Measurements from ENCODE around the gene PRIM2.
"Not testable (repeated sequence)": the region's sequence is repeated elsewhere in the genome, so short reads cannot be mapped to it uniquely, and the experiment has no call there.

The PRIM2 gene

DNA sequence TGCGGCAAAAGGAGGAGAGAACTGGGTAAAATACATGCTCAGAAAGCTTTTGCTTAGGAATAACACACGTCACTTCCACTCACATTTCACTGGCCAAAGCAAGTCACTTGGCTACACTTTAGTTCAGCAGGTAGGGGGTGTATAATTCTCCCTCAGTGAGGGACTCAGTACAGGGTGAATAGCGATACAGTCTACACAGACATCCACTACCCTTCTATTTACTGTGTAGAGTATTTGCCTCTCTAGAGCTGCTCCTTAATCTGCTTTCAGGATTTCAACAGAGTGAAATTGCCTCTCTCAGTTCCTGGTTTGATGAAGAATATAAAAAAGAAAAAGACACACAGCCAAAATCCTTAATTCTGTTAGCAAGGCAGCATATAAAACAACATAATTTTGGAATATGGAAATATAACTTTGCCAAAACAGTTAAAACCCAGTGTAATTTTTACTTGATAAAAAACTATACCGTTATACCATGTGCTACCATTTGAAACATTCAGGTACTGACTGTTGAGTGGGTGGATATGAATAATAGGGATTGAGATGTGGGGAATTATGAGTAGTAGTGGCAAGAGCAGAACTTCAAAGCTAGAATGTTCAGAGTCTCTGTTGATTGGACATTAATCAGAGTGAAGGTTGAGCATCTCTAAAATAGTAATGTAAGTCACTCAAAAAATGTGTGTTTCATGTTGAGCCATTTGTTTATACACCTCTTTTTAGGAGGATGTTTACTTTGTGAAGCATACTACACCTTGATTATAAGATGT is 51.7 kb downstream of the PRIM2 start:
- not testable (repeated sequence) for DNase-seq

DNA sequence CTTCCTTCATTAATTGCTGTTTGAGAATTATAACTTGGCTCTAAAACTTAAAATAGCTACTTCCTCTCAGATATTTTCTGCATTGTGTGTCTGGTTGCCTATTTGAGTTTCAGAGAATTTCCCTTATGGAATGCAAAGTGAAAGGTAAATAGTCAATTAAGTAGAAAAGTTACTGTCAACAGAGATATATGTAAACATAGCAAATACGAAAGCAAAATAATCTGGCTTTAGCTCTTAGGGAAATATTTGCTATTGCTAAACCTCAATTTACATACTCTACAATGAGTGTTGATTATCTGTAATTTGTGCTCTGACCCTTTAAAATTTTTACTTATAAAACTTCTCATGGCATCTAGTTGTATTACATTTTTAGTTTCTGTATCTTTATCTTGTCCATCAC is 54.3 kb downstream of the PRIM2 start:
- not testable (repeated sequence) for DNase-seq

DNA sequence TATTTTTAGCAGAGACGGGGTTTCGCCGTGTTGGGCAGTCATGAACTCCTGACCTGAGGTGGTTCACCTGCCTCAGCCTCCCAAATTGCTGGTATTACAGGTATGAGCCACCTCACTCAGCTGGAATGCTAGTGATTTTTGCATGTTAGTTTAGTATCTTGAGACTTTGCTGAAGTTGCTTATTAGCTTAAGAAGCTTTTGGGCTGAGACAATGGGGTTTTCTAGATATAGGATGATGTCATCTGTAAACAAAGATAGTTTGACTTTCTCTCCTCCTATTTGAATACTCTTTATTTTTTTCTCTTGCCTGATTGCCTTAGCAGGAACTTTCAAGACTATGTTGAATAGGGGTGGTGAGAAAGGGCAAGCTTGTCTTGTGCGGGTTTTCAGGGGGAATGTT is 57.3 kb downstream of the PRIM2 start:
- not testable (repeated sequence) for DNase-seq

DNA sequence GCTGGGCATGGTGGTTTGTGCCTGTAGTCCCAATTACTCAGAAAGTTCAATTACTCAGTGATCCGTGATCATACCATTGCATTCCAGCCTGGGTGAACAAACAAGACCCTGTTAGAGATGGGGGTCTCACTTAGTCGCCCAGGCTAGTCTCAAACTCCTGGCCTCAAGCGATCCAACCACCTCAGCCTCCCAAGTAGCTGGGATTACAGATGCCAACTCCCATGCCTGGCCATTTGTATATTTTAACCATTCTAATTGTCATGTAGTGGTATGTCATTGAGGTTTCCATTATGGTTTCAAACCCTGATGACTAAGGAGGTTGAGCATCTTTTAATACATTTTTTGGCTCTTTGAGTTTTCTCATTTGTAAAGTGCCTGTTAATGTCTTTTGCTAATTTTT is 58.7 kb downstream of the PRIM2 start:
- not testable (repeated sequence) for DNase-seq

DNA sequence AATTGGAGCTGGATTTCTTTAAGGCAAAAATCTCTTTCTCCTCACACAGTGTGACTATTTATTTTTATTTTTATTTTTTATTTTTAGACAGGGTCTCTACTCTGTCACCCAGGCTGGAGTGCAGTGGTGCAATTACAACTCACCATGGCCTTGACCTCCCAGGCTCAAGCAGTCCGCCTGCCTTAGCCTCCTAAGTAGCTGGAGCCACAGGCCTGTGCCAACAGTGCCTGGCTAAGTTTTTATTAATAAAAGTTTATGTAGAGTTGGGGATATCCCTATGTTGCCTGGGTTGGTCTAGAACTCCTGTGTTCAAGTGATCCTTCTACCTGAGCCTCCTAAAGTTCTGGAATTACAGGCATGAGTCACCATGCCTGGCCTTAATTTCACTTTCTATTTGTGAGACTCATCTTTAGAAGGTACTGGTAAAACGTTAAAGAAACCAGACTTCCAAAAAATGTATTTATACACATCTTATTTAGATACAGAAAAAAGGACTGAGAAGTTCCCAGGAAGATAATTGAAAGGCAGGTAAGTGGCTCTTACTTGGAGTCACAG is 71.7 kb downstream of the PRIM2 start:
- not testable (repeated sequence) for DNase-seq

DNA sequence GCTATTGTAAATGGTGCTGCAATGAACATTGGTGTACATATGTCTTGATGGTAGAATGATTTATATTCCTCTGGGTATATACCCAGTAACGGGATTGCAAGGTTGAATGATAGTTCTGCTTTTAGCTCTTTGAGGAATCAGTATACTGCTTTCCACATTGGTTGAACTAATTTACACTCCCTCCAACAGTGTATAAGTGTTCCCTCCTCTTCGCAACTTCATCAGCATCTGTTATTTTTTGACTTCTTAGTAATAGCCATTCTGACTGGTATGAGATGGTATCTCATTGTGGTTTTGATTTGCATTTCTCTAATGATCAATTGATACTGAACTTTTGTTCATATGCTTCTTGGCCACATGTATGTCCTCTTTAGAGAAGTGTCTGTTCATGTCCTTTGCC is 73.4 kb downstream of the PRIM2 start:
- not testable (repeated sequence) for DNase-seq

DNA sequence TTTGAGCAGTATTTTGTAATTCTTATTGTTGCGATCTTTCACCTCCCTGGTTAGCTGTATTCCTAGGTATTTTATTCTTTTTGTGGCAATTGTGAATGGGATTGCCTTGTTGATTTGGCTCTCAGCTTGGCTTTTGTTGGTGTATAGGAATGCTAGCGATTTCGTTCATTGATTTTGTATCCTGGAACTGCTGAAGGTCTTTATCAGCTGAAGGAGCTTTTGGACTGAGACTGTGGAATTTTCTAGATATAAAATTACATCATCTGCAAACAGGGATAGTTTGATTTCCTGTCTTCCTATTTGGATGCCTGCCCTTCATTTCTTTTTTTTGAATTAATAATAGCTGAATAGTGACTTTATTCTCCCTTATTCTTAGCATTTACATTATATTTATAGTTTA is 74.6 kb downstream of the PRIM2 start:
- not testable (repeated sequence) for DNase-seq

DNA sequence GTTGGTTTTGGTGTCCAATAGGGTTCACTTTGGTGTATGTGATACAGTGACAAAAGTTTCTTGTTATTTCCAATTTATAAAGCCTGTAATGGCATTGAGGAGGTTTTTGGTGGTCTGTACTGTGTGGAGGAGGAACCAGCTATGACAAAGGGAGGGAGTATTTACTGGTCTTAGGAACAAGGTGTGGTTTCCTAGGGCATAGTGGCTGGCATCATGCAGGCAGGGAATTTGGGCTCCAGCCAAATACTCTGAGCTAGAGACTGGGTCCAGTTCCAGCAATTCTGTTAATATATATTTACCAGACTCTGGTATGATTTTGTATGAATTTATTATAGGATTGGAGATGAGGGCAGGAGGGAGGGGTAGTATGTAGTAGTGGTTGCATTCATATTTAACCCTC is 101.9 kb downstream of the PRIM2 start:
- DNase-seq, result not testable (repeated sequence)

DNA sequence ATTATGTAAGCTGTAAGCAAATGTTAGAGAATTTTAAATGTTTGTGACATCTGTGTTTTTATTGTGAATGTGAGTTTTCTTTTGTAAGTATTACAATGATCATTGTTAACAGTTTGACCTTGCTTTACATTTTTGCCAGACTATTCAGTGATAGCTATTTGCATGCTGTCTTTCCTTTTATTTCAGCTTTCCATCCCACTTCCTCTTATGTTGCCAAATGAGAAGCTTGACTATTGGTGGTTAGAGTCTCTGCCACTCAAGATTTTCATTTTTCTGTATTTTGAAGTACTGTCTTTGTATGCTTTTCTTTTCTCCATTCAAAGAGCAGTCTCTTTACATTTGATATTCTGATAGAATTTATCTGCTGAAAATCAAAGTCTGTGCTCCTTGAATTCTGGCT is 104.1 kb downstream of the PRIM2 start:
- no peak for DNase-seq

DNA sequence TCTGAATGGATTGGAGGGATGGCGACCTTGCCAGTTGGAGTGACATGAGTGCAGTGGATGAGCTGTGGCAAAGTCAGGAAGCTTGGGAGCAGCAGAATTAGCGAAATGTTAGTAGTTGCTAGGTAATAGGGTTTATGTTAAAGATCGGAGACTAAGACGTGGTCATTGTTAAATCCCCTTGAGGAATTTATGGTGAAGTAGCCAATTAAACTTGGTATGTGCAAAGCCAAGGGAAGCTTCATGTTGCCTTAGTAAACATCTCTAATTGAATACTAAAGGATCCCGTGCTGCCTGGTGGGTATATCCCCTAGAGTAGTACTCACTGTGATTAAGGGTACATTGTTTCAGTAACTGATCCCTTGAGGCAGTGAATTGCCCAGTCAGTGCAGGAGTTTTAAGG is 106.0 kb downstream of the PRIM2 start:
- DNase-seq, result no peak

DNA sequence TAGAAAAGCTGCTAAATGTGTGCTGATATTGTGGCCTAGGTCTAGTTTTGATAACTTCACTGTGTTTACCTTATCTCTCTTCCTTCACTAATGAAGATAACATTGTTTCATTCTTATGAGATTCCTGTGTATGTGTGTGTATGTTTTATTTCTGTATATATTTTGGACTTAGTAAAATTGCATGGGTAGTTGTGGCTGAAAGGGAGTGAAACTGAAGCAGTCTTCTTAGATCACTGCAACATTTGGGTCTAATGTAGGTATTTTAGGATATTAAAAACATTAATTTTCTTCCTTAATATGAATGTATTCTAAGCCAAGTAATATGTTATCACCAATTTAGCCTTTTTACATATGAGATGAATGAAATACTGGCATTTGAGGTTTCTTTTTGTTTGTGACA is 114.3 kb downstream of the PRIM2 start:
- DNase-seq, result not testable (repeated sequence)

DNA sequence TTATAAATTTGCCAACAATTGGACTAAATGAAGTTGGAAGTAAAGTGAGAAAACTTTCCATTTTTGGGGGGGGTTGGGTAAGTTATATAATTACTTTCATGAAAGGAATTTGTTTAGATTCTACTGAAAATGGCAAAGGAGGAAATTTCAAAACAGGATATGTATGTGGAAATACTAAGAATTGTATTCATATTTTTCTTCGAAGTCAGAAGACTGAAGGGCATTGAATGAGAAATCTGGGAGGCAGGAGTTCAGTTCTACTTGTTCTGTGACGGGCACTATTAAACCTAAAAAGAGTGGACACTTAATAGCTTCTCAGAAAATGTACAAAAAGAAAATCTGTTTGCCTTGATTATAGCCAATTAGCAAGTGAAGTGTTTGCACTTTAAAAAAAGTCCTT is 114.7 kb downstream of the PRIM2 start:
- DNase-seq, result no peak

DNA sequence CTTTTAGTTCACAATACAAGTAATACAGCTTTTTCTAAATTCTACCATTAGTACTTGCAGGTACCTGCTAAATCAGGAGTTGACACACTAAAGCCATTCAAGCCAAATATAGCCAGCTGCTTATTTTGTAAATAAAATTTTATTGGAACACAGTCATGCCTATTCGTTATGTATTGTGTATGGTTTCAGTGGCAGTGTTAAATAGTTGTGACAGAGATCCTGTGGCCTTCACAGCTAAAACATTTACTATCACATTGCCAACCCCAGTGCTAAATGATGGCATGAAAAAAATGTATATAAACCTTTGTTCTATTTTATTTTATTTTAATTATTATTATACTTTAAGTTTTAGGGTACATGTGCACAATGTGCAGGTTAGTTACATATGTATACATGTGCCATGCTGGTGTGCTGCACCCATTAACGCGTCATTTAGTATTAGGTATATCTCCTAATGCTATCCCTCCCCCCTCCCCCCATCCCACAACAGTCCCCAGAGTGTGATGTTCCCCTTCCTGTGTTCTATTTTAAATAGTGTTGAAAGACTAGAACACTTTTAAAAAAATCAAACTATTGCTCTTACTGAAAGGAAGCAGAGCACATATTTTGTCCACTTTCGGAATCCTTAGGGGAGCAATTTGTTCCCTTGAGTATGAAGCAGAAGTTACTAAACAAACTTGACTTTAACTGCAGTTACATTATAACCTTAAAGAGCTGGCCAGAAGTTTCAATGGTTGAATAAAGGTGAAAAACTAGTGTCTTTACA is 115.7 kb downstream of the PRIM2 start:
- no peak for DNase-seq

DNA sequence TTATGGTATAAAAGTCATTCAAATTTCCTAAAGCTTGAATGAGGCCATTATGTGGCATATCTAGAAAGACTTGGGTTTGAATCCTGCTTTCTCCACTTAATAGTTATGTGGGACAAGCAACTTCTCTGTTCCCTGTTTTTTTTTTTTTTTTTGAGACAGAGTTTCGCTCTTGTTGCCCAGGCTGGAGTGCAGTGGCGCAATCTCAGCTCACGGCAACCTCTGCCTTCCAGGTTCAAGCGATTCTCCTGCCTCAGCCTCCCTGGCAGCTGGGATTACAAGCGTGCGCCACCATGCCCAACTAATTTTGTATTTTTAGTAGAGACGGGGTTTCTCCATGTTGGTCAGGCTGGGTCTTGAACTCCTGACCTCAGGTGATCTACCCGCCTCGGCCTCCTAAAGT is 116.4 kb downstream of the PRIM2 start:
- DNase-seq, result not testable (repeated sequence)

DNA sequence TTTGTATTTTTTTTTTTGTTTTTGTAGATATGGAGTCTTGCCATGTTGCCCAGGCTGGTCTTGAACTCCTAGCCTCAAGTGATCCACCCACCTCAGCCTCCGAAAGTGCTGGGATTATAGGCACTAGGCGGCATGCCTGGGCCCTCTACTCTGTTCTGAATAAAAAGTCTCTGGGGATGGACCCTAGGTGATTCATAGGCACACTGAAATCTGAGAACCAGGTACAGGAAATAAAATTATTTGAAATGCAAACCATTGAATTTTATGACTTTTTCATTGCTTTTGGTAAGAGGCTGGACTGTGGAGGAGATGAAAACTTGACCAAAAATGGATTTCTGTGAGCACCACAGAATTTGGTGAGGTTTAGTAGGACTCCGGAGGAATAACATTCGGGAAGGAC is 117.5 kb downstream of the PRIM2 start:
- DNase-seq, result no peak

DNA sequence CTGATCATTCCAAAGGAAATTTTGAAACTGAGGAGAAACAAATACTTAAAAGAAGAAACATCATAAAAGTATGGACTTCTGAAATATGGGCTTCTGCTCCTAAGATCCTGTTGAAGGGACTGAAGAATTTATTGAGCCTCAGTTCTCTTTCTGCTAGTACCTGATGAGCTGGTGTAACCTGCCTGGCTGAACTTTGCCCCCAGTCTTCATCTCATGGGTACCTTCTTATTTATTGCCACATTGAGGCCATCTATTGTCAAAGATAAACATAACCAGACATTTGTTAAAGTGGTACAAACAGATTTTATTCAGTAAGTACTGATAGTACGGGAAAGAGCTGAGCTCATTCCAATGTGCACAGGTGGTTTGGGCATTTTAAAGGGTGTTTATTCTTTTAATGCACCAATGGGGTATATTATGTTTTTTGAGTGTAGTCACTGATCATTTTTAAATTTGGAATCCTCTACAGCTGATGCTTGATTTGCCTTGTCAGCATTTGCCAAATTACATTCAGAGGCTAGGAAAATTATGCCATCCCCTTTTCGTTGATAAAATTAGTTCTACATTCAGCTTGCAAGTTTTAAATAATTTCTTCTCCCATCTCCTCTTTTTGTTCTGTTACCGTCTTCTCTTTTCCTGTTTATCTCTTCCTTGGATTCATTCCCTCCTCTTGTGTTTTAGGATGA is 118.2 kb downstream of the PRIM2 start:
- no peak for DNase-seq

DNA sequence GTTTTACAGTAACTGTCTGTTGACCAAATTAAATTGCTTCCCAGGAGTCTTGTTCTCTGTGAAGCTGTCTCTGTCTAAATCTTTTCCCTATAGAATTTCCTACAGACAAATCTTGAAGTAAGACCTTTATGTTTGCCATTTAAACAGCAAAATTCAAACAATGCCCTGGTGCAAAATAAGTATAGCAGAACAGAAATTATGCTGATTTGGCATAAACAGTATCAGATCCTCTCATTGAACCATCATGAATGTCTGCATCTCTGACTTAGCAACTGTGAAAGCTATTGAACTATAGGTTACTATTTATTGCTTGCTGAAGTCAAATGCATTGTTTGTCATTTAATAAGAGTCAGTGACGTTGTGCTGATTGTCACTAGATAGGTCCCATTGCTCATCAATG is 123.3 kb downstream of the PRIM2 start:
- not testable (repeated sequence) for DNase-seq

DNA sequence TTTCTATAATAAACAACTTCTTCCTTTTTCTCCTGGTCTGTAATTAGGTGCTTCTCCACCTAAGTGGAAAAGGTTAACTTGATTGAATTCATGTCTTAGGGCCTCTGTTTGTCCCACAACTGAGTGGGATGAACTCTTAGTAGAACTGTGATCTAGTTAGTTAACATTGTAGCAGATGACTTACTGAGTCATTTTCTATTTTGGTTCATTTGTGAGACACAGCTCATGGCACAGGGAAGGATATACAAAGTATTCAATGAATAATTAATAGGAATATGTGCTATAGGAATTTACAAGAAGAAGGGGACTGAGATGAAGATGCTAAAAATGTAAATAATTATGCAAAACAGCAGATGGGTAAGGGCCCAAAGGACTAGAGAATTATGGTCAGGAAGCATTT is 124.7 kb downstream of the PRIM2 start:
- DNase-seq, result not testable (repeated sequence)

DNA sequence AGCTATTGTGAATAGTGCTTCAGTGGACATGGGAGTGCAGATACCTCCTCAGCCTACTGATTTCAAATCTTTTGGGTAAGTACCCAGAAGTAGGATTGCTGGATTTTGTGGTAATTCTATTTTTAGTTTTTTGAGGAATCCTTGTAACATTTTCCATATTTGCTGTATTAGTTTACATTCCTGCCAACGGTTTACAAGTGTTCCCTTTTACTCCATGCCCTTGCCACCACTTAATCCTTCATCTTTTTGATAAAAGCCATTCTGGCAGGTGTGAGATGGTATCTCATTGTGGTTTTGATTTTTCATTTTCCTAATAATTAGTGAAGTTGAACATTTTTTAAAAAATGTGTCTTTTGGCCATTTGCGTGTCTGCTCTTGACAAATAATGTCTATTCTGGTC is 125.8 kb downstream of the PRIM2 start:
- not testable (repeated sequence) for DNase-seq

DNA sequence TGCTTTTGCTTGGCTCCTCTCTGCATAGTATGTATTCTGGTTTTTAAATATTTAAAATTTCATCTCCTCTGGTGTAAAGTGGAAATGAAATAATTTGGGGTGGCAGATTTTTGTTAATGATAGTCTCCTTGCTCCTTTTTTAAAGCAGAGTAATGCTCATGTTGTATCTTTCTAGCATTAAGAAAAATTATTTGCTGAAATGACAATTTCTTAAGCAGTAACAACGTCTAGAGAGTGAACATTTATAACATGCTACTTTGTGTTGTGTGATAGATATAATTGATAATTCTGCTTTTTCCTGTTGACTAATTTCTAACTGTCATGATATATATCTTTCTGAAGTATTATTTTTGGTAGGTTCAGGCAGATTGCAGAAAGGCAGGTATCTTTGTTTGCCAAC is 127.4 kb downstream of the PRIM2 start:
- not testable (repeated sequence) for DNase-seq

DNA sequence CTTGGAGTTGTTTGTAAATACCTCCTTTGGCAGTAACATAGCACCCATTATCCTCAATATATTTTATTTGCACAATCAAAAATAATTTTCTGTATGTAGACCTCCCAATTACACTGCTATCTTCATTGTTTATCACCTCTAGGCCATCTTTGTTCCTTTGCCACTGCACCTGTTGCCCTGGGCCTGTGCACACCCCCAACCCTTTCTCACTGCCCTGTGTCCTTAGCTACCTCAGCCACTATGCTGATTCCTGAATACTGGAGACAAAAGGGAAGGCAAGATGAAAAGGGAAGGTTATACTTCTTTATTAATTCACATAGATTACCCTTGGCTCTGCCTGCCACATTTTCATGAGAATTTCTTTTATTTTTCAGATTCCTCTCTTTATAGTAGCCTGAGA is 127.9 kb downstream of the PRIM2 start:
- DNase-seq, result not testable (repeated sequence)

DNA sequence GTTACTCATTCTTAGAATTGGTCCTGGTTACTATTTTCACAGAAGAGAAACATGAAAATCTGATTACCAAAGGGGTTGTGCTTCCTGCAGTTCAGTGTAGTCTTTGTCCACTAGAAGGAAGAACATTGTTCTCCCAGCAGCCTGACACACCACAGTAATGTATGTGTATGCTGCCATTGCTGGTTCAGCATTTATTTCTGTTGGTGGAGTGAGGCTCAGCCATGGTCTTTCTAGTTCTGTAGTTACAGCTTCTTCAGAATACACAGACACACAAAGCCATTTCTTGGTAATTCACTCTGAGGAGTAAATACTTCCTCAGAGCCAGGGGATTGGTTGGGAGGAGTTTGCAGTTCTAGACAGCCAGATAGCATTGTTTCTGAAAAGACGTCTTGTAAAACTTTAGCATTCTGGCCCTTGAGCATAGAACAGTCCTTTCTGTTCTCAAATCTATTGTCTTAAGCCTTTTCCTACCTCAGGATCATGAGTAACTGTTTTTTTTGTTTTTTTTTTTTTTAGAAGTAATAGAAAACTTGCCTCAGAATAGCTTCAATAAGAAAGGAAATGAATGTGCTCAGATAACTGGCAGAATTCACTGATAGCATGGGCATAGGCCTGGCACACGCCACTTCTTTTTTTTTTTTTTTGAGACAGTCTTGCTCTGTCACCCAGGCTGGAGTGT is 128.5 kb downstream of the PRIM2 start:
- DNase-seq, result not testable (repeated sequence)

Data from activated gamma-delta T cell (primary cell).